Gastrocnemius medialis (tissue), 4 donors: ENCODE data around the gene TMC8. TPM values are rescaled to one million over a fixed set of nuclear protein-coding genes. Genes with fewer than 3 reads are reported as not detected.

ENCODE experiments used
- ATAC-seq, 2 donors: fragments of 150-250 bp; one replicate each; pipeline ENCODE4 v1.9.1; 2016
- DNase-seq, 2 donors: peaks; one replicate each; pipeline ENCODE4 v3.0.0-alpha.2; 2019
- H3K27ac ChIP-seq, 4 donors: fragments of 200-600 bp; sonication (generic); 1 replicate in 1 of 4; 2 replicates in 3 of 4; pipeline ENCODE4 v1.5.1; 2016 to 2018; ENCODE audit warnings: mild to moderate bottlenecking in 2 of 4, moderate library complexity in 1 of 4
- H3K27me3 ChIP-seq, 3 donors: fragments of 200-600 bp; sonication (generic) in 2 of 3; 1 replicate in 1 of 3; 2 replicates in 2 of 3; pipeline versions ENCODE4 v1.5.1 to v1.6.0; 2016 to 2019; ENCODE audit warnings: mild to moderate bottlenecking in 1 of 3, moderate library complexity in 1 of 3
- H3K36me3 ChIP-seq, 2 donors: fragments of 200-600 bp; sonication (generic) in 1 of 2; one replicate each; pipeline ENCODE4 v1.5.1; 2017 to 2018
- H3K4me1 ChIP-seq, 2 donors: fragments of 200-600 bp; sonication (generic) in 1 of 2; one replicate each; pipeline ENCODE4 v1.5.1; 2016 to 2017; ENCODE audit warnings: mild to moderate bottlenecking in 2 of 2
- H3K4me3 ChIP-seq, 4 donors: fragments of 200-600 bp; sonication (generic) in 3 of 4; 1 replicate in 1 of 4; 2 replicates in 3 of 4; pipeline ENCODE4 v1.5.1; 2016 to 2019; ENCODE audit warnings: mild to moderate bottlenecking in 2 of 4
- H3K9me3 ChIP-seq, 3 donors: fragments of 200-600 bp; sonication (generic) in 2 of 3; 1 replicate in 1 of 3; 2 replicates in 2 of 3; pipeline ENCODE4 v1.5.1; 2016 to 2019
- CTCF ChIP-seq, 5 experiments: fragments of 450-650 bp in 3 of 5; fragments of 200-600 bp in 2 of 5; sonication (generic) in 2 of 5; IDR thresholded peaks in 4 of 5; conservative IDR thresholded peaks in 1 of 5; 1 replicate in 4 of 5; 2 replicates in 1 of 5; pipeline ENCODE4 v1.5.1; 2016 to 2019; ENCODE audit warnings: antibody characterized with exemption in 5 of 5, mild to moderate bottlenecking in 3 of 5, moderate library complexity in 3 of 5
- POLR2A ChIP-seq, 2 donors: fragments of 450-650 bp; IDR thresholded peaks; one replicate each; pipeline ENCODE4 v1.6.1; 2017; ENCODE audit warnings: antibody characterized with exemption in 2 of 2, mild to moderate bottlenecking in 2 of 2, moderate library complexity in 2 of 2
- in situ Hi-C, 4 donors: fragments of 200-750 bp; cut with MboI; loops; one replicate each; pipeline versions ENCODE4 v1.15.0 to v1.8.0; 2017; ENCODE audit warnings: low sequenced_read_pairs in 4 of 4
- intact Hi-C: fragments of 100-400 bp; cut with DNase I; formaldehyde crosslinking; loops from one replicate; pipeline ENCODE4 v1.15.1; 2023; ENCODE audit warnings: low total_unique reads
- total RNA-seq, 4 donors: library from RNA; depleted of rRNA; stranded (reverse); fragments of >200 nt; gene quantifications; one replicate each; pipeline versions ENCODE4 v1.1.0 to v1.2.3, GENCODE V29; 2016

The TMC8 gene
- total RNA-seq, 4 donors from 2014 or later = 0.18 to 1.6 (median 0.65) TPM; not detected in 1

- Histone ChIP-seq H3K4me3 (no peak overlapping the region), H3K27me3 (no peaks in the 10 kb centered on the region), H3K27ac (no peak overlapping the region), H3K4me1 (peaks cover 18 to 23% of the 10 kb centered on the region in 2 donors), H3K9me3 (no peaks in the 10 kb centered on the region), H3K36me3 (no peaks in the 10 kb centered on the region)
- ATAC-seq = no peak
- no peak for DNase-seq
- intact Hi-C loops = no loop called here
- no peak for TF ChIP-seq POLR2A (IDR thresholded peaks at IDR 0.05)
- no peak for TF ChIP-seq CTCF (IDR thresholded peaks at IDR 0.05 in 4 of 5, conservative IDR thresholded peaks at IDR 0.05 in 1 of 5)
- in situ Hi-C loops = loop anchor here in 1 of 4 donors (10.0 kb wide), 1 partner anchor 70 kb away; no protein-coding TSS in a partner anchor
Measured at GRCh38 chr17:78184868-78185267, 54.3 kb downstream of the TMC8 start.

- ATAC-seq (no peak), DNase-seq (no peak)
- H3K9me3 ChIP-seq = no peaks in the 10 kb centered on the region
- H3K4me3 ChIP-seq = peak overlapping the region in 3 of 4 donors; percentile 51 to 71 (median 55)
- H3K4me1 ChIP-seq = peaks cover 15 to 17% of the 10 kb centered on the region in 2 donors
- H3K27ac ChIP-seq = peak overlapping the region in 1 of 4 donors; percentile 55
- no peaks in the 10 kb centered on the region for H3K27me3 ChIP-seq
- TF ChIP-seq POLR2A (IDR thresholded peaks at IDR 0.05) (no peak), CTCF (IDR thresholded peaks at IDR 0.05 in 4 of 5, conservative IDR thresholded peaks at IDR 0.05 in 1 of 5) (no peak)
- no peaks in the 10 kb centered on the region for H3K36me3 ChIP-seq
- in situ Hi-C loops (loop anchor here in 1 of 4 donors (10.0 kb wide), 1 partner anchor 71 kb away; no protein-coding TSS in a partner anchor), intact Hi-C loops (no loop called here)
Measured at GRCh38 chr17:78185981-78186691, 55.6 kb downstream of the TMC8 start.

GRCh38 chr17:78186692-78187595 lies 56.4 kb downstream of the TMC8 start, which contains the start of the genes AFMID and TK1:
Gene AFMID, plus strand, starts transcription at chr17:78187362. Its CDS starts 9 bp downstream, at chr17:78187371.
Gene TK1, minus strand, starts transcription at chr17:78187052. Its CDS starts 58 bp downstream, at chr17:78186994.
- H3K27me3 ChIP-seq = no peaks in the 10 kb centered on the region
- TF ChIP-seq CTCF (IDR thresholded peaks at IDR 0.05 in 4 of 5, conservative IDR thresholded peaks at IDR 0.05 in 1 of 5) (peak; percentile 85 to 94 (median 91)), POLR2A (IDR thresholded peaks at IDR 0.05) (peak; percentile 33 to 81)
- peak; percentile 93 to 96 for DNase-seq
- H3K27ac ChIP-seq = peak within 1 kb of the TSS; percentile 51 to 75 (median 64)
- intact Hi-C loops (loop anchor here (1.0 kb wide), 2 partner anchors 13 to 19 kb away; partner anchors contain the start of gene SYNGR2), in situ Hi-C loops (loop anchor here in 1 of 4 donors (10.0 kb wide), 1 partner anchor 72 kb away; no protein-coding TSS in a partner anchor)
- peaks cover 15 to 17% of the 10 kb centered on the region in 2 donors for H3K4me1 ChIP-seq
- peaks cover 0 to 4% of the 10 kb centered on the region in 2 donors for H3K36me3 ChIP-seq
- H3K4me3 ChIP-seq = peak within 1 kb of the TSS; percentile 51 to 71 (median 58)
- ATAC-seq = peak; percentile 94 to 97
- no peaks in the 10 kb centered on the region for H3K9me3 ChIP-seq

Other genes starting within 250 kb of the TMC8 start
- gene TNRC6C, start 172.1 kb upstream of the TMC8 start, total RNA-seq = 1 to 10 TPM; 4.7 to 9.0 (median 7.6) TPM
- gene TMC6, start 2.0 kb upstream of the TMC8 start, total RNA-seq = 1 to 10 TPM in 3 of 4 donors, under 1 TPM in 1; 0.27 to 4.9 (median 2.6) TPM
- not detected for gene C17orf99, start 15.6 kb downstream of the TMC8 start, total RNA-seq
- gene SYNGR2, start 37.8 kb downstream of the TMC8 start, total RNA-seq = 100 to 1,000 TPM; 104 to 218 (median 163) TPM
- gene TK1, start 56.3 kb downstream of the TMC8 start, total RNA-seq = 1 to 10 TPM in 1 of 4 donors, under 1 TPM in 3; 0.22 to 2.1 (median 0.60) TPM
- 10 to 100 TPM; 11.7 to 14.3 (median 12.1) TPM for gene AFMID, start 56.6 kb downstream of the TMC8 start, total RNA-seq
- gene BIRC5, start 83.5 kb downstream of the TMC8 start, total RNA-seq = 1 to 10 TPM in 1 of 4 donors, under 1 TPM in 1, not detected in 2; 0.44 to 3.3 TPM
- not detected for gene TMEM235, start 100.9 kb downstream of the TMC8 start, total RNA-seq
- 10 to 100 TPM in 3 of 4 donors, 1 to 10 TPM in 1; 4.5 to 44.2 (median 16.4) TPM for gene SOCS3, start 229.3 kb downstream of the TMC8 start, total RNA-seq
- 10 to 100 TPM; 16.6 to 30.0 (median 21.8) TPM for gene PGS1, start 247.9 kb downstream of the TMC8 start, total RNA-seq